ENCODE data around the gene NDOR1.
A peak's percentile ranks its signal among the peaks of the same experiment; 100 is the strongest.

The NDOR1 gene

GRCh38 chr9:137167747-137168572, 37.5 kb upstream of the NDOR1 start:
- no peak for DNase-seq

DNA sequence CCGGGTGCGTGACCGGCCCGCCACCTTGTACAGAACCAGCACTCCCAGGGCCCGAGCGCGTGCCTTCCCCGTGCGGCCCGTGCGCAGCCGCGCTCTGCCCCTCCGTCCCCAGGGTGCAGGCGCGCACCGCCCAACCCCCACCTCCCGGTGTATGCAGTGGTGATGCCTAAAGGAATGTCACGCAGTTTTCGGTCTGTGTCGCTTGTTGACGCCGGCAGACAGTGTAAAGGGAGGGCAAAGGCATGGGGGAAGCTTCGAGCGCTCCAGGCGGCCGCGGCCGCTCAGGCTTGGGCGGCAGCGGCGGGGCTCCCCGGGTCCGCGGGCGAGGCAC, 37.0 kb upstream of the NDOR1 start:
- no peak for DNase-seq

DNA sequence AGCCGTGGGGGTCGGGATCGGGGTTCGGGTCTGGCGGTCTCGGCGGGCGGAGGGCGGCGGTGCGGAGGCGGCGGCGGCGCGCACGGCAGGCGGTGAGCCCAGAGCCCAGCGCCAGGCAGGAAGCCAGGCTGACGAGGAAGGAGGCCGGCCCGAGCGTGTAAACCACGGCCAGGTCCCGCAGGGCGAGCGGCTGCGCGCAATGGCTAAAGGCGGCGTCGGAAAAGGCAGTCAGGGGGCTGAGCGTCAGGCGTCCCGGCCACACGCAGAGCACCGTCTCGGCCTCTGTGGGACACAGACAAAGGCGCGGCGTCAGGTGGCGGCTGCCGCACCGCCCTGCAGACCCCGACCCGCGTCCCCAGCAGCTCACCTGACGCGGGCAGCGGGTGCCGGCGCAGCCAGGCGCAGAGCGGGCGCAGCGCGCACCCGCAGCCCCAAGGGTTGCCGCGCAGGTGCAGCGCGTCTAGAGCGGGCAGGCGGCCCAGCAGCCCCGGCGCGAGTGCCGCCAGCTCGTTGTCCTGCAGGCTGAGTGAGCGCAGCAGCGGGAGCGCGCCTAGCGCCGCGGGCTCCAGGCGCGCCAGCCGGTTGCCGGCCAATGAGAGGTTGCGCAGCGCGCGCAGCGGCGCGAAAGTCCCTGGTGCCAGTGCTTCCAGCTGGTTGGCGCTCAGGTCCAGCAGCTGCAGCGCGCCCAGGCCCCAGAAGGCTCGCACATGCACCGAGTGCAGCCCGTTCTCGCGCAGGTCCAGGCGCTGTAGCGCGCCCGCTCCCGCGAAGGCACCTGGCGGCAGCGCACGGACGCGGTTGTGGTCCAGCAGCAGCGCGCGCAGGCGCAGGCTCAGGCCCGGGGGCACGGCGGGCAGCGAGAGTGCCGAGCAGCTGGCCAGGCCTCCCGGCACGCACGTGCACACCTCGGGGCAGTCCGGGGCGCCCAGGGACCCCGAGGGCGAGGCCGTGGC, 36.3 kb upstream of the NDOR1 start:
- DNase-seq = peak in 1 of 5 experiments; percentile 36

GRCh38 chr9:137169896-137170358, 35.6 kb upstream of the NDOR1 start, which contains the start of gene LRRC26:
LRRC26 (minus strand) TSS chr9:137170051; CDS start chr9:137169943, 108 bp downstream.
- DNase-seq = no peak

DNA sequence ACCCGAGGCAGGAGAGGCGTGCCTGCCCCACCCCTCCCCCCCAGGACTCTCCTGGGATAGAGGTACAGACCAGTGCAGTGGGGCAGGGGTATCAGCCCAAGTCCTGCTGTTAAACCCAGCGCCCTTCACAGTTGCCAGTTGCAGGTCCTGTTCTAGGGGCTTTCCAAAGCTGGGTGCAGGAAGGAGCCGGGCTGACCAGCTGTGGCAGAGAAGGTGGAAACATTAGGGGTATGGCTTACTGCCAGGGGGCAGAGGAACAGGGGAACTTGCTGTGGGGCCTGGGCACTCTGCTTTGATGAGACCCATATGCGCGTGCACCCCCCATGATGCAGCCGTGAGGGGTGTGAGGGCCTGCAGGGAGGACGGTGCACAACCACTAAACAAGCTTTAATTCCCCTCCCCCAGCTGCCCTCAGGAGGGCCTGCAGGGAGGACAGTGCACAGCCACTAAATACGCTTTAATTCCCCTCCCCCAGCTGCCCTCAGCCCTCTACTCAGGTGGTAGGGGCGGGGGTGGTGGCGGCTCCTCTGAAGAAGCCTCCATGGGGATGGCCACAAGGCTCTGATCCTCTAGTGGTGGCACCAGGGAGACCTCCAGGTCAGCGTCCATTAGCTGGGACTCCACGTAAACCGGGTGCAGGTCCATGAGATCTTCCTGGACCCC, 34.9 kb upstream of the NDOR1 start:
- no peak for DNase-seq

- no peak for DNase-seq
Measured at GRCh38 chr9:137171149-137171900, 34.2 kb upstream of the NDOR1 start.

DNA sequence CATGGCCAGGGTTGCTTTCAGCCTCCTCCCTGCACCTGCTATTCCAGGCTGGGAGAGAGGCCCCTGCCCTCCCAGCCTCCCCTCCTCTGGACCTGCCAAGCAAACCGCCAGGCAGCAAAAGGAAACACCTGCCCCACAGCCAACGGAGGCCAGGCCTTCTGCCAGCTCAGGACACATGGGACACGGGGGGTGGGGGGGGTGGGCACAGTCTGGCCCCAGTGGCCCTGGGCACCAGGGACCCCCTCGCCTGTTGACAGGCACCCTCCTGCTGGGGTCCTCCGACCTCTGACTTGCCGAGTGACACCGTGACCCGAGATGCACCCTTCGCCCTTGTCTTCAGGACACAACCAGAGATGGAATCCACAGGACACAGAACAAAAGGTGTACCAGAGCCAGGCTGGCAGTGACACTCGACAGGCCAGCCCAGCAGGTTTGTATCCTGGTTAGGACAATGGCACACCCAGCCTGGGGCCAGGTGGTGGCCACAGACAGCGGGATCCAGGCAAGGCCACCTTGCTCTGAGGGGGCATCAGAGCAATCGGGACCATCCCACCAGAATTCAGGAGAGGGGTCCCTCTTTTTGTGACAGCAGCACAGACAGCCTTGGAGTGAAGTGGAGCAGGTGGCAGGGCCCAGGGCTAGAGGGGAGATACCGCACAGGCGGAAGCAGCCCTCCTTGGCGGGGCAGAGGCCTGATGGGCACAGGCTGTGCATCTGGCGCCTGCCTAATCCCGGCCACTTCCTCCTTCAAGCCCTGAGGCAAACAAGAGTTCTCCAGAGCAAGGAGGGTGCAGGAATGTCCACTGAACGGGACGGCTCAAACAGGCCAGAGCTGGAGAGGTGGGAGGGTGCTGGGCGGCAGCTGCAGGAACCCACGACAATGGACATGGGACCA, 32.4 kb upstream of the NDOR1 start:
- DNase-seq = no peak

DNA sequence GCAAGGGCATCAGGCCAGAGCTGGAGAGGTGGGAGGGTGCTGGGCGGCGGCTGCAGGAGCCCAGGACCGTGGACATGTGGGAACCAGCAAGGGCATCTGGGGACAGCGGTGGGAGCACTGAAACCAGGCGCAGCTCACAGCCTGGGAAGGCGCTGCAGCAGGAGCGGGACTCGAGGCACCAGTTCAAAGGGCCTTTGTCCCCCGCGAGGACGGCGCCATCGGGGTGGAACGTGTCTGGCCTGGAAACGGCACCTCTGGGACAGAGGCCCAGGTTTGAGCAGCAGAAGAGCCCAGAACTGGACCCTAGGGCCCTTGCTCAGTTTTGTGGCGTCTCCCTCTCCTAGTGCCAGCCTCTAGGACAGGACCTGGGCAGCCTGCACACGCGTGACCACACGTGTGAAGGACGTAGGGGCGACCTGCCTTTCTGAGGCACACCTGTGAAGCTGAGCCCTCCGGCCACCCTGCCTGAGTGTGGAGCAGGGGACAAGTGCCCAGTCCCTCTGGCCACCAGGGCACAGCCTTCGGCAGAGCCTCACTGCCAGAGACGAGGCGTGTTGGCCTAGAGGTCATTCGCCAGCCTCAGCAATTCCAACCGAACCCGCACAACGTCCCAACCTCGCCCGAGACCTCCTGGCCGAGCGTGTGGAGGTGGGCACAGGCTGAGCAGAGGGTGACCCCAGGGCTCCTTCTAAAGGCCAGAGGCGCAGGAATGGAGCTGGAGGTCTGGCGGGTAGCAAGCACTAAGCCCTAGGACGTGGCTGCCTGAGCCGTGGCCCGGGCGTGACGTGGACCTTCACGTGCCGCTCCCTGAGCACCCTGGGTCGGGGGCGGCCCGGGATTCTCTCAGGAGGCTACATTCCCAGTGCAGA, 31.5 kb upstream of the NDOR1 start:
- DNase-seq = no peak

DNA sequence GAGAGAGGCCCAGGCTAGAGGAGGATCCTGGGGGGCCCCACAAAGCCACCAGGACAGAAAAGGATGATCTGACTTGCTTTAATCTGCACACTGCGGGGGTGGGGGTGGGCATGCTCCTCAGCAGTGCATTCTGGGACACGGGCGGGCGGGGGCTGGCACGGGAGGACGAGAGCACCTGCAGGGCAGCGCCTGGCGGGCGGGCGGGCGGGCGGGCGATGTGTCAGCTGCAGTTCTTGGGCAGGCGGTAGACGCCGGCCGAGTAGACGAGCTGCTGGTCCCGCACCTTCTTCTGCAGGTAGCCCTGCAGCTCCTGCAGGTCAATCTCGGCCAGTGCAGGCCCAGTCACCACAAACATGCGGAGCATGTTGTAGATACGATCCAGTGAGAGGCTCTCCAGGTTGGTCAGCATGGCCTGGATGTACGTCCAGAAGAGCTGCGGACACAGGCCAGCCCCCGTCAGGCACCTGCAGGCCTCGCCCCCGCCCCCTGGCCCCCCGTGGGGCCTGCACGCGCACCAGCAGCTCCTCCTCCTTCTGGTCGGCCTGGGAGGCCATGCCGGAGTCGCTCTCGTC, 30.7 kb upstream of the NDOR1 start:
- no peak for DNase-seq

GRCh38 chr9:137175345-137175961, 30.0 kb upstream of the NDOR1 start:
- no peak for DNase-seq

DNA sequence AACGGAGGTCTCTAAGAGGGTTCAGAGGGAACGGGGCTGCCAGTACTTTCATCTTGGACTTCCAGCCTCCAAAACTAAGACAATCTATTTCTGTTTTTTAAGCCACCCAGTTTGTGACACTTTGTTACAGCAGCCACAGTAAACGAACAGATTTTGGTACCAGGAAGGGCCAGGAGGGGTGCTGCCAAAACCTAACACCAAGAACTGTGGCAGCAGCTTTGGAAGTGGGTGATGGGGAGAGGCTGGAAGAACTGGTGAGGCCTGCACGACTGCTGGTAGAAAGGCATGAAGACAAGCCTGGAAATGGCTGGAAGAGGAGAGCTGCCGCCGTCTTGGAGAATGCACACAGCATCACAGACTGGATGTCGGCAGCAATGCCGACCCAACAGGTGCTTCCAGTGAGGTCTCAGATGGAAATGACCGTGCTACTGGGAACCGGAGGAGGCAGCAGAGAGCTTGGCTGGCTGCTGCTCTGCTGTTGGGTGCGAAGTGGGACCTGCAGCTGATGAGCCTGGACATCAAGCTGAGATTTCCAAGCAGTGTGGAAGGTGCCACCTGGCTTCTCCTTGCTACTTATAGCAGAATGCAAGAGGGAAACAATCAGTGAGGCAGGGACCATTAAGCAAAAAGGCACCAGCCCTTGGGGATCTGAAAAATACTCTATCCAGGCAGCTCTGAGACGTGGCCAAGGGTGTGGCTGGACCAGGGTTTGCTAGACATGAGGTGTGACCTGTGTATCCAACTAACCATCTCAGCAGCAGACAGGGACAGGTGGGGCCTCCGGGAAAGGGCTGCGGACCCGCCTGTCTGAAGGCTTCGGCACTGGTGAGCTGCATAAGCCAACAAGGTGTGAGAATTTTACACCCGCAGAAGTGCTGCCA, 29.0 kb upstream of the NDOR1 start:
- DNase-seq = peak in 1 of 5 experiments; percentile 47

GRCh38 chr9:137178201-137178938, 27.1 kb upstream of the NDOR1 start:
- no peak for DNase-seq

DNA sequence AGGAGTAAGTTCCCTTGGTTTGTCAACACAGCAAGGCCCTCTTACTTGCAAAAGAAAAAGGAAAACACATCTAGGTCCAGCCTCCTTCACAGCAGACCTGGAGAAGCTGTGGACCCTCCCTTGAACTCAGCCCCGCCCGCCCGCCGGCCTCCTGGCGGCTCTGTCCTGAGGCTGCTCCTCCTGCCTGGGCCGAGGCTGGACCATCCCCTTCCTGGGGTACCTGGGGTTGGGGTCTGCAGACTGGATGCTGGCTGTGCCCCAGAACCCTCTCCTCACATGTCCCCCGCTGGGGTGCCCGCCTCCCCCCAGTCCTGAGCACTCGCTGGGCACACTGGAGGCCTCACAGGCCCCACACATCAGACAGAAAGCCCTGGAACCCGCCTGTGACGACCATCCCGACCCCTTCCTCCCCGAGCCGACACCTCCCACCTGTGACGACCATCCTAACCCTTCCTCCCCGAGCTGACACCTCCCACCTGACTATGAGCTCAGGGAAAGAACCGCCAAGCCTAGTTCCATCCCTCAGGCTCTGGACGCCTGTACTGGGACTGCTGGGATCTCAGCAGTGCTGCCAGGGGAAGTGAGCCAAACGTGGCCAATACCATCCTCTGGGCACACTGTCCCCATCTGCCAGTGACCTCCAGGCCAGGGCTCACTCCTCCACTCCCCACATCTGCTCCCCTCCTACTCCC, 26.4 kb upstream of the NDOR1 start:
- DNase-seq = no peak

DNA sequence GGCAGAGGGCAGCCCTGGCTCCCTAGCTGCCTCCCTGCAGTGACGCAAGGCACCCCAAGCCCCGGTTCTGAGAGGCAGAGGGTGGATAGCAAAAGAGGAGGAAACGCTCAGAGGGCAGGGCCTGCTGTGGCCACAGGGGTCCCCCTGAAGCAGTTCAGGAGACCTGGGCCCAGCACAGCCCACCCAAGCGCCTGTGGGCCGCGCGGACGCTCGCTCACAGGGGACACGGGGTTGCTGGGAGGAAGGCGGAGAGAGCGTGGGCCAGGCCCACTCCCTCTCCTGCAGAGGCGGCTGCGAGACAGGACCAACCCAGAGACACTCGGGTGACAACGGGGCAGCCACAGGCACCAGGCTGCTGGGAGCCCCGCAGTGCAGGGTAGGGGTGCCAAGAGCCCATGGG, 25.7 kb upstream of the NDOR1 start:
- DNase-seq = no peak

DNA sequence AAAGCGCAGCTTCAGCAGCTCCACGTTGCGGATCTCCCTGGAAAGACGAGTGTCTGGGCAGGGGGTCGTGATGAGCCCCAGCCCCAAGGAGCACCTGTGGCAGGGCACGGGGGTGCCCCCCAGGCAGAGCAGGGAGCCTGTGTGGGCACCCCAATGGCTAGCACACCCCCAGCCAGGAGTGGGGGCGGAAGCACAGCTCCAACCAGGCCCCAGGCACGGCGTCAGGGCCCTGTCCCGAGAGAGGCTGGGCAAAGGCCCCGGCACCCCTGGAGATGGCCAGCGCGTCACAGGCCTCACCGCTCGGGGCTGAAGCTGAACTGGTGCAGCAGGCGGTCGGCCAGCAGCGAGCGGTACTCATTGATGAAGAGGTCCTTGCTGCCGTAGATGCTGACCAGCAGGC, 25.0 kb upstream of the NDOR1 start:
- no peak for DNase-seq

DNA sequence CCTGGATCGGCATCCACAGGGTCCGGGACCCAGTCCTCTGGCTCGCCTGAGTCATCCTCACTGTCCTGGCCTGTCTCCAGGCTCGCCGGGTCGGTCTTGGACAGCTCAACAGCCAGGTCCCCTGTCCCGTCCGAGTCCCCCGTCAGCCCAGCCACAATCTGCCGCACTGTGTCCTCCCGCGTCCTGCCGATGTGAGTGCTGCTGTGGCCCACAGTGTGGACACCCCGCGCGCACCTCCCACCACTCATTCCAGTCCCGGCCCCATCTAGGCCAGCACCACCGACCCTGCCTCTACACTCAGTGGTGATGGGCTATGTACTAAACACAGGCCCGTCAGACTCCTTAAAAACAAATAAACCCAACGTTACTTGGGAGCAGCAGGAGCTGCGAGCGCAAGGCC, 23.8 kb upstream of the NDOR1 start:
- DNase-seq = no peak

DNA sequence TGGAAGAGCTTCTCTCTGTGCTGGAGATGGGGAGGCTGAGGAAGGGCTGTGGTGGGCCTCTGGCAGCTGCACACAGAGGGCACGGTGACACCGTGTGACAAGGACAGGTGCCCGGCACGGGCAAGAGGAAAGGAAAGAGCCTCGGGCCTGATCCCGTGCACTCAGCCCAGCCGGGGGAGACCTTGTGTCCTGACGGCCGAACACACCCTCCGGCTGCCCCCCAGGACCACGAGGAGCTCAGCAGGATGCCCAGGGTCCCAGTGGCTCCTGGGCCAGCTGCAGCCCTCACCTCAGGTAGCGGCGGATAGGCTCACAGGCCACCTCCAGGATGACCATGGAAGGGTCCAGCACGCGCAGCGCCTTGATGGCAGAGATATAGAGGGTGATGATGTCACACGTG, 22.7 kb upstream of the NDOR1 start:
- no peak for DNase-seq

All from T-helper 2 cell (primary cell).